ENCODE data around the gene TBX19.

The TBX19 gene

DNA sequence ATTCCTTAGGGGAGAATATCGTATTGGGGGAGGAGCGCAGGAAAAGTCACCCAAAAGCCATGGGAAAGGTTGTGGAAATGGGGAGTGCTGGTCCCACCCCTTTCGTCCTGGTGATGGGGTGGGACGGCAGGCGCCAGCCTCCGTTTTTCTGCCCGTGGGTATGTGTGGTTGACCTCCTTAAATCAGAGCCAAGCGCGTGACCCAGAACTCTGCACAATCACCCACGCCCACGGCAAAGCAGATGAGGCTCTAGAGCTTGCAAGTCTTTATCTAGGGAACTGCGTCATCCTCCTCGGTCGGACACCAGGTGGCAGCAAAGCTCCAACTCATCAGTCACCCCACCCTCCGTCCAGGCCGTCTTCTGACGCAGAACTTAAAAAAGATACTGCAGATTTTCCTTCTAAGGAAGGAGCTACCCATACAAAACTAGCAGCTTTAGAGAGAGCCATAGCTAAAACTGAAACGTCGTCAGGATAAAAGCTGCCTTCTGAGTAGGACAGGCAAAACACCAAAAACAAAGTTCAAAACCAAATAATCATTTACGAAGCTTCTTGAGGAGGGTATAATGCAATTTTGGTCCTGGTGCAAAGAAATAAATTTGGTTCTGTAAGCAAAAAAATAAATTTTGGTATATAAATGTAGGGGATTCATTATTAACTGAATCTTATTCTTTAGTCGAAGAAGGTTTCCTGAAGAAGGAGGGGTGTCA, 62.0 kb downstream of the TBX19 start:
- peak; percentile 86 for DNase-seq (ENCODE audit: low read depth)
- TF ChIP-seq, protein P1, sequence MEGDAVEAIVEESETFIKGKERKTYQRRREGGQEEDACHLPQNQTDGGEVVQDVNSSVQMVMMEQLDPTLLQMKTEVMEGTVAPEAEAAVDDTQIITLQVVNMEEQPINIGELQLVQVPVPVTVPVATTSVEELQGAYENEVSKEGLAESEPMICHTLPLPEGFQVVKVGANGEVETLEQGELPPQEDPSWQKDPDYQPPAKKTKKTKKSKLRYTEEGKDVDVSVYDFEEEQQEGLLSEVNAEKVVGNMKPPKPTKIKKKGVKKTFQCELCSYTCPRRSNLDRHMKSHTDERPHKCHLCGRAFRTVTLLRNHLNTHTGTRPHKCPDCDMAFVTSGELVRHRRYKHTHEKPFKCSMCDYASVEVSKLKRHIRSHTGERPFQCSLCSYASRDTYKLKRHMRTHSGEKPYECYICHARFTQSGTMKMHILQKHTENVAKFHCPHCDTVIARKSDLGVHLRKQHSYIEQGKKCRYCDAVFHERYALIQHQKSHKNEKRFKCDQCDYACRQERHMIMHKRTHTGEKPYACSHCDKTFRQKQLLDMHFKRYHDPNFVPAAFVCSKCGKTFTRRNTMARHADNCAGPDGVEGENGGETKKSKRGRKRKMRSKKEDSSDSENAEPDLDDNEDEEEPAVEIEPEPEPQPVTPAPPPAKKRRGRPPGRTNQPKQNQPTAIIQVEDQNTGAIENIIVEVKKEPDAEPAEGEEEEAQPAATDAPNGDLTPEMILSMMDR (IDR thresholded peaks at IDR 0.05; ENCODE audit: low read depth, low read length) = peak; percentile 39
- TF ChIP-seq POLR2A (IDR thresholded peaks at IDR 0.05; ENCODE audit: extremely low read depth, insufficient read length) (no peak), MYC (IDR thresholded peaks at IDR 0.05; ENCODE audit: low read depth, low read length) (no peak)
- TF ChIP-seq, protein P2, sequence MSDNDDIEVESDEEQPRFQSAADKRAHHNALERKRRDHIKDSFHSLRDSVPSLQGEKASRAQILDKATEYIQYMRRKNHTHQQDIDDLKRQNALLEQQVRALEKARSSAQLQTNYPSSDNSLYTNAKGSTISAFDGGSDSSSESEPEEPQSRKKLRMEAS (IDR thresholded peaks at IDR 0.05; ENCODE audit: low read depth, low read length) = no peak
- no peak overlapping the region for H3K4me3 ChIP-seq (ENCODE audit: low read depth, low read length)

DNA sequence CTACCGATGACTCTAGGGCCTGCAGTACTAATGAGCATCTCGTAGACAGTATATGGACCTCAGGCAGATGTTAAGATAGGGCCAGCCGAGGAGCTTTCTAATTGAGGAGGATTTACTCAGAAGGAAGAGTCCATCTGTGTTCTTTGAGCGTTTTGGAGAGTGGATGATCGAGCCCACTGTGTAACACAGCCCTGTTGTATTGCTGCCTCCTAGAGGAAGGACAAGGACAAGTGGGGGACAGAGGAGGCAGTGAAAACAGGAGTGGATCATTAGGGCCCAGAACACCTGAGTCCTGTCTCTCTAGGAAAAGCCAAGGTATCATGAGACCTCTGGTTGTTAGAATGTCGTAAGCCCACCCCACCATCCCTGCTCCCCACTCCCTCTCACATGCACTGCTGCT, 62.9 kb downstream of the TBX19 start:
- no peak overlapping the region for H3K4me3 ChIP-seq (ENCODE audit: low read depth, low read length)
- TF ChIP-seq, protein P1 (IDR thresholded peaks at IDR 0.05; ENCODE audit: low read depth, low read length) = peak; percentile 16
- TF ChIP-seq POLR2A (IDR thresholded peaks at IDR 0.05; ENCODE audit: extremely low read depth, insufficient read length) = no peak
- DNase-seq (ENCODE audit: low read depth) = peak; percentile 16

DNA sequence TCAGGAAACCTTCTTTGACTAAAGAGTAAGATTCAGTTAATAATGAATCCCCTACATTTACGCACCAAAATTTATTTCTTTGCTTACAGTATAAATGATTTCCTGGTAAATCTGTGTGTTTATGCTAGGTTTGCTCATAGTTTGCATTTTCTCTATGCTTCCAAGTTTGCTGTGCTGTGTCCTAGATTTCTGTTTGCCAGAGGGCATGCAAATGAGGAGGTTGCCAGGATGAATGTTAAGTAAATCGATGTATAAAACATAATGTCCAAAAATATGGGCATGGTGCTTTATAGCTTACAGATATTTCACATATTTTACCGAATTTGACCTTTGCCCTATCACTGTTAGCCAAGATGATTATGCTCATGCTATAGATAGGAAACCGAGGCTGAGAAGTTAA, 63.8 kb downstream of the TBX19 start:
- H3K4me3 ChIP-seq (ENCODE audit: low read depth, low read length) = no peak overlapping the region
- TF ChIP-seq MYC (IDR thresholded peaks at IDR 0.05; ENCODE audit: low read depth, low read length) (no peak), POLR2A (IDR thresholded peaks at IDR 0.05; ENCODE audit: extremely low read depth, insufficient read length) (no peak)
- TF ChIP-seq, protein P1 (IDR thresholded peaks at IDR 0.05; ENCODE audit: low read depth, low read length) = no peak
- TF ChIP-seq, protein P2 (IDR thresholded peaks at IDR 0.05; ENCODE audit: low read depth, low read length) = no peak
- no peak for DNase-seq (ENCODE audit: low read depth)

DNA sequence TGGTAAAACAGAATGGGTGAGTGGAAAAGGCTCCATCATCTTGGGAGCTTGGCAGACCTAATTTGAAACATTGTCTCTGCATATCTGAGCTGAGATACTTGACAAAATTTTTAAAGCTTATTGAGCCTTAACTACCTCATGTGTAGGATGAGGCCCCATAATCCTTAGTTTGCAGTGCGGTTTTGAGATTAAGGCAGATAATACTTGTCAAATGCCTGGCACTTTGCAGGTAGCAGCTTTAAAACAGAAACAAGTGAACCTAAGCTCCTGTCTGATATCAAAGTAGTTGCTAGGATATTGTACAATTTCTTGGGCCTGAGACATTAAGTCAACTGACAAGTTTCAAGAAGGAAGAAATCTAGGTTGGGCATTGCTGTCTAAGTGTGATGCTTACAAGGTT, 65.3 kb downstream of the TBX19 start:
- TF ChIP-seq, protein P2 (IDR thresholded peaks at IDR 0.05; ENCODE audit: low read depth, low read length) = no peak
- TF ChIP-seq, protein P1 (IDR thresholded peaks at IDR 0.05; ENCODE audit: low read depth, low read length) = no peak
- TF ChIP-seq MYC (IDR thresholded peaks at IDR 0.05; ENCODE audit: low read depth, low read length) (no peak), POLR2A (IDR thresholded peaks at IDR 0.05; ENCODE audit: extremely low read depth, insufficient read length) (no peak)
- DNase-seq (ENCODE audit: low read depth) = no peak
- no peak overlapping the region for H3K4me3 ChIP-seq (ENCODE audit: low read depth, low read length)

DNA sequence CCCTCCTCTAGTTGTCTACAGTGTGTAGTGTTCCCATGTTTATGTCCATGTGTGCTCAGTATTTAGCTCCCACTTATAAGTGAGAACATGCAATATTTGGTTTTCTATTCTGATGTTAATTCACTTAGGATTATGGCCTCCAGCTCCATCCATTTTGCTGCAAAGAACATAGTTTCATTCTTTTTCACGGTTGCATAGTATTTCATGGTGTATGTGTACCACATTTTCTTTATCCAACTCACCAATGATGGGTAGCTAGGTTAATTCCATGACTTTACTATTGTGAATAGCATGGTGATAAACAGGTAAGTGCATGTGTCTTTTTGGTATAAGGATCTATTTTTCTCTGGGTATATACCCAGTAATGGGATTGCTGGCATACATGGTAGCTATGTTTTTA, 67.0 kb downstream of the TBX19 start:
- DNase-seq (ENCODE audit: low read depth) = no peak

More for the DNA sequence above, 67.0 kb downstream of the TBX19 start:
- TF ChIP-seq POLR2A (IDR thresholded peaks at IDR 0.05; ENCODE audit: extremely low read depth, insufficient read length) (no peak), MYC (IDR thresholded peaks at IDR 0.05; ENCODE audit: low read depth, low read length) (no peak)
- TF ChIP-seq, protein P1 (IDR thresholded peaks at IDR 0.05; ENCODE audit: low read depth, low read length) = no peak
- TF ChIP-seq, protein P2 (IDR thresholded peaks at IDR 0.05; ENCODE audit: low read depth, low read length) = no peak
- no peak overlapping the region for H3K4me3 ChIP-seq (ENCODE audit: low read depth, low read length)
